ENCODE results near the gene ADRA1B. TPM values are rescaled to one million over a fixed set of nuclear protein-coding genes. Genes with fewer than 3 reads are reported as not detected.

ADRA1B gene
- total RNA-seq, 1 donor from 2014 or later: 0.66 TPM

- H3K9me3 Mint-ChIP-seq (ENCODE audit: unreplicated experiment): peaks cover 1% of the 10 kb centered on the region
- TF ChIP-seq CTCF (IDR thresholded peaks at IDR 0.05; ENCODE audit: partially characterized antibody, unreplicated experiment): no peak
- no peak for DNase-seq
- no peak overlapping the region for H3K4me3 Mint-ChIP-seq (ENCODE audit: unreplicated experiment)
- no peaks in the 10 kb centered on the region for H3K4me1 Mint-ChIP-seq (ENCODE audit: low read depth, unreplicated experiment)
- no peaks in the 10 kb centered on the region for H3K36me3 Mint-ChIP-seq (ENCODE audit: unreplicated experiment)
- H3K27ac Mint-ChIP-seq (ENCODE audit: unreplicated experiment): no peak overlapping the region
- peaks cover under 1% of the 10 kb centered on the region for H3K27me3 Mint-ChIP-seq (ENCODE audit: unreplicated experiment)
Measured at GRCh38 chr5:159886296-159886695, 30.0 kb upstream of the ADRA1B start.

GRCh38 chr5:159887050-159887449 lies 29.2 kb upstream of the ADRA1B start:
- DNase-seq: no peak
- H3K4me1 Mint-ChIP-seq (ENCODE audit: low read depth, unreplicated experiment): no peaks in the 10 kb centered on the region
- no peaks in the 10 kb centered on the region for H3K36me3 Mint-ChIP-seq (ENCODE audit: unreplicated experiment)
- no peak for TF ChIP-seq CTCF (IDR thresholded peaks at IDR 0.05; ENCODE audit: partially characterized antibody, unreplicated experiment)
- H3K27me3 Mint-ChIP-seq (ENCODE audit: unreplicated experiment): no peaks in the 10 kb centered on the region
- H3K4me3 Mint-ChIP-seq (ENCODE audit: unreplicated experiment): no peak overlapping the region
- peaks cover 1% of the 10 kb centered on the region for H3K9me3 Mint-ChIP-seq (ENCODE audit: unreplicated experiment)
- H3K27ac Mint-ChIP-seq (ENCODE audit: unreplicated experiment): no peak overlapping the region

- Mint-ChIP-seq H3K9me3 (ENCODE audit: unreplicated experiment) (peaks cover 1% of the 10 kb centered on the region), H3K36me3 (ENCODE audit: unreplicated experiment) (no peaks in the 10 kb centered on the region), H3K27ac (ENCODE audit: unreplicated experiment) (no peak overlapping the region), H3K4me3 (ENCODE audit: unreplicated experiment) (no peak overlapping the region), H3K27me3 (ENCODE audit: unreplicated experiment) (no peaks in the 10 kb centered on the region), H3K4me1 (ENCODE audit: low read depth, unreplicated experiment) (no peaks in the 10 kb centered on the region)
- no peak for TF ChIP-seq CTCF (IDR thresholded peaks at IDR 0.05; ENCODE audit: partially characterized antibody, unreplicated experiment)
- no peak for DNase-seq
Measured at GRCh38 chr5:159888860-159889259, 27.4 kb upstream of the ADRA1B start.

- Mint-ChIP-seq H3K36me3 (ENCODE audit: unreplicated experiment) (no peaks in the 10 kb centered on the region), H3K27me3 (ENCODE audit: unreplicated experiment) (no peaks in the 10 kb centered on the region), H3K4me3 (ENCODE audit: unreplicated experiment) (no peak overlapping the region), H3K27ac (ENCODE audit: unreplicated experiment) (no peak overlapping the region), H3K4me1 (ENCODE audit: low read depth, unreplicated experiment) (no peaks in the 10 kb centered on the region), H3K9me3 (ENCODE audit: unreplicated experiment) (peaks cover 1% of the 10 kb centered on the region)
- no peak for DNase-seq
- no peak for TF ChIP-seq CTCF (IDR thresholded peaks at IDR 0.05; ENCODE audit: partially characterized antibody, unreplicated experiment)
Measured at GRCh38 chr5:159890141-159890540, 26.1 kb upstream of the ADRA1B start.

- TF ChIP-seq CTCF (IDR thresholded peaks at IDR 0.05; ENCODE audit: partially characterized antibody, unreplicated experiment): no peak
- no peak overlapping the region for H3K27ac Mint-ChIP-seq (ENCODE audit: unreplicated experiment)
Measured at GRCh38 chr5:159891371-159891770, 24.9 kb upstream of the ADRA1B start.

More at GRCh38 chr5:159891371-159891770, 24.9 kb upstream of the ADRA1B start:
- Mint-ChIP-seq H3K36me3 (ENCODE audit: unreplicated experiment) (no peaks in the 10 kb centered on the region), H3K4me3 (ENCODE audit: unreplicated experiment) (no peak overlapping the region), H3K4me1 (ENCODE audit: low read depth, unreplicated experiment) (no peaks in the 10 kb centered on the region), H3K9me3 (ENCODE audit: unreplicated experiment) (peaks cover 1% of the 10 kb centered on the region), H3K27me3 (ENCODE audit: unreplicated experiment) (no peaks in the 10 kb centered on the region)
- no peak for DNase-seq
